ENCODE data around the gene SCN4B.

DNA sequence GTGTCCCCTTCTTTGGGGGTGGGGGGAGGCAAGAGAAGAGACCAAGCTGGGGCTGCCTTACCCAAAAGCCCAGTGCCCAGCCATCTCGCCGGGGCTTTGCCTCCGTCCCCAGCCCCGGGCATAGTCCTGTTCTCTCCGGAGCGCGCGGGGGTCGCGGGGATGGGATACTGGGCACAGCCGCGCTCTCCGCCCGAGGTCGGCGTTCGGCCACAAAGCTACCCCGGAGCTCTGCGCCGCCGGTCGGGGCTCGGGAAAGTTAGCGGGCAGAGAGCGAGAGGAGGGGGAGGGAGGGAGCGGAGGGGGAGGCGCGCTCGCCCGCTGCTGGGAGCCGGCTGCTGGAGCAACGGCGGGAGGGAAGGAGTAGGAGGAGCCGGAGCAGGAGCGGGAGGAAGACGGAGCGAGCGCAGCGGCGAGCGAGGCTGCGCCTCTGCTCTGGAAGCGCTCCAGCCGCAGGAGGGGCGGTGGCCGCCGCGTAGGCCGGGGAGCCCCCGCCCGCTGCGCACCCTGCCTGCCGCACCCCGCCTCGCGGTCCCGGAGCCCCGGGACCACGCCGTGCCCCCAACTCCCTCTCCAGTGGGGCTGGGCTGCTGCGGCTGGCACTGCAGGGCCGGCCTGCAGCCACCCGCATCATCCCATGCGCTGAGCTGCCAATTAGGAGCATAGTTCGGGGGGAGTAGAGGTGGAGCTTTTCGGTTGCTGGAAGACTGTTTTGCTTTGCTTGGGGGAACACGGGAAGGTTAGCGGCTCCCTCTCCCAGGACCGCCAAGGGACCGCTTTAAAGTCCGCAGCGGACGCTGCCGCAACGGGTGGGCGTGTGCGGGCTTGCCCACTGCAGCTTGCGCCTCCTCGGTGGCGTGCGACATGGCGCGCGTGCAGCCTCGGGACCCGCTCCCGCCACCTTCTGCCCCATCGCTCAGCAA is at the start of gene SCN4B:
- TF ChIP-seq, protein P1, sequence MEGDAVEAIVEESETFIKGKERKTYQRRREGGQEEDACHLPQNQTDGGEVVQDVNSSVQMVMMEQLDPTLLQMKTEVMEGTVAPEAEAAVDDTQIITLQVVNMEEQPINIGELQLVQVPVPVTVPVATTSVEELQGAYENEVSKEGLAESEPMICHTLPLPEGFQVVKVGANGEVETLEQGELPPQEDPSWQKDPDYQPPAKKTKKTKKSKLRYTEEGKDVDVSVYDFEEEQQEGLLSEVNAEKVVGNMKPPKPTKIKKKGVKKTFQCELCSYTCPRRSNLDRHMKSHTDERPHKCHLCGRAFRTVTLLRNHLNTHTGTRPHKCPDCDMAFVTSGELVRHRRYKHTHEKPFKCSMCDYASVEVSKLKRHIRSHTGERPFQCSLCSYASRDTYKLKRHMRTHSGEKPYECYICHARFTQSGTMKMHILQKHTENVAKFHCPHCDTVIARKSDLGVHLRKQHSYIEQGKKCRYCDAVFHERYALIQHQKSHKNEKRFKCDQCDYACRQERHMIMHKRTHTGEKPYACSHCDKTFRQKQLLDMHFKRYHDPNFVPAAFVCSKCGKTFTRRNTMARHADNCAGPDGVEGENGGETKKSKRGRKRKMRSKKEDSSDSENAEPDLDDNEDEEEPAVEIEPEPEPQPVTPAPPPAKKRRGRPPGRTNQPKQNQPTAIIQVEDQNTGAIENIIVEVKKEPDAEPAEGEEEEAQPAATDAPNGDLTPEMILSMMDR (IDR thresholded peaks at IDR 0.05 in 2 of 3, conservative IDR thresholded peaks at IDR 0.05 in 1 of 3; ENCODE audit: control insufficient read depth in 2 of 3, extremely low read depth in 1 of 3, insufficient read depth in 1 of 3, low read depth in 3 of 3, low read length in 3 of 3) = no peak
- no peak for TF ChIP-seq TCF12 (IDR thresholded peaks at IDR 0.05; ENCODE audit: low read depth, low read length)

Measured in GM12878 (cell line).